Astrocyte (in vitro differentiated cells and primary cell): ENCODE data around the gene TSC22D1. TPM values are rescaled to one million over a fixed set of nuclear protein-coding genes. Genes with fewer than 3 reads are reported as not detected.

Source experiments
- DNase-seq: peaks from one replicate; pipeline ENCODE4 v3.0.0-alpha.2; 2010; ENCODE audit warnings: low read depth
- FAIRE-seq: peaks from 2 replicates; lab custom pipeline; 2011; peaks lifted over from hg19 to GRCh38; lab: Jason Lieb, UNC
- H2AFZ ChIP-seq: 2 replicates; pipeline ENCODE4 v1.6.0; 2012; ENCODE audit warnings: low read depth, low read length, inconsistent platforms
- H3K27ac ChIP-seq: 2 replicates; pipeline ENCODE4 v1.5.1; 2011; ENCODE audit warnings: low read depth, low read length, inconsistent platforms
- H3K27me3 ChIP-seq: 2 replicates; pipeline ENCODE4 v1.6.0; 2011; ENCODE audit warnings: low read length, inconsistent platforms; ENCODE audit not compliant: insufficient read depth
- H3K36me3 ChIP-seq: 2 replicates; pipeline ENCODE4 v1.5.1; 2011; ENCODE audit warnings: low read length, inconsistent platforms; ENCODE audit not compliant: insufficient read depth
- H3K4me1 ChIP-seq: 2 replicates; pipeline ENCODE4 v1.5.1; 2011; ENCODE audit warnings: low read length, inconsistent platforms; ENCODE audit not compliant: insufficient read depth
- H3K4me2 ChIP-seq: 2 replicates; pipeline ENCODE4 v1.6.0; 2012; ENCODE audit warnings: low read length, inconsistent platforms
- H3K4me3 ChIP-seq: 2 replicates; pipeline ENCODE4 v1.5.1; 2011; ENCODE audit warnings: low read depth, mild to moderate bottlenecking, low read length, inconsistent platforms; ENCODE audit not compliant: insufficient read depth
- H3K79me2 ChIP-seq: 2 replicates; pipeline ENCODE4 v1.6.0; 2012; ENCODE audit warnings: mild to moderate bottlenecking, low read length, inconsistent platforms; ENCODE audit not compliant: insufficient read depth
- H3K9ac ChIP-seq: 2 replicates; pipeline ENCODE4 v1.6.0; 2012; ENCODE audit warnings: mild to moderate bottlenecking, low read length, inconsistent platforms
- H3K9me3 ChIP-seq: 2 replicates; pipeline ENCODE4 v1.5.1; 2012; ENCODE audit warnings: low read depth, mild to moderate bottlenecking, low read length, inconsistent platforms; ENCODE audit not compliant: insufficient read depth
- H4K20me1 ChIP-seq: 2 replicates; pipeline ENCODE4 v1.6.0; 2012; ENCODE audit warnings: low read length, inconsistent platforms; ENCODE audit not compliant: insufficient read depth
- H3K27ac Mint-ChIP-seq: one replicate; pipeline ENCODE4 v1.8.0; 2021; ENCODE audit warnings: mild to moderate bottlenecking, mixed read lengths; ENCODE audit not compliant: unreplicated experiment
- H3K27me3 Mint-ChIP-seq: one replicate; pipeline ENCODE4 v1.8.0; 2021; ENCODE audit warnings: low read depth, mixed read lengths; ENCODE audit not compliant: unreplicated experiment
- H3K36me3 Mint-ChIP-seq: one replicate; pipeline ENCODE4 v1.8.0; 2021; ENCODE audit warnings: low read depth, mixed read lengths; ENCODE audit not compliant: unreplicated experiment
- H3K4me1 Mint-ChIP-seq: one replicate; pipeline ENCODE4 v1.8.0; 2021; ENCODE audit warnings: low read depth, mixed read lengths; ENCODE audit not compliant: unreplicated experiment
- H3K4me3 Mint-ChIP-seq: one replicate; pipeline ENCODE4 v1.8.0; 2021; ENCODE audit warnings: mild to moderate bottlenecking, moderate library complexity, mixed read lengths; ENCODE audit not compliant: unreplicated experiment
- H3K9me3 Mint-ChIP-seq: one replicate; pipeline ENCODE4 v1.8.0; 2021; ENCODE audit warnings: mild to moderate bottlenecking, mixed read lengths; ENCODE audit not compliant: unreplicated experiment
- EZH2 ChIP-seq: IDR thresholded peaks from 2 replicates; pipeline ENCODE4 v1.6.1; 2012; ENCODE audit warnings: mild to moderate bottlenecking, low read length, inconsistent platforms; ENCODE audit not compliant: insufficient read depth
- total RNA-seq: library from RNA; stranded (reverse); gene quantifications from 2 replicates; pipeline ENCODE4 v1.2.1, GENCODE V29; 2021
- TF ChIP-seq, protein P1 (sequence below): IDR thresholded peaks from 2 replicates; pipeline ENCODE4 v1.5.1; 2011; ENCODE audit warnings: low read depth, mild to moderate bottlenecking, inconsistent platforms, low read length, moderate library complexity; ENCODE audit not compliant: insufficient read depth

Gene TSC22D1
- total RNA-seq, 1 donor from 2014 or later: 96.2 TPM

DNA sequence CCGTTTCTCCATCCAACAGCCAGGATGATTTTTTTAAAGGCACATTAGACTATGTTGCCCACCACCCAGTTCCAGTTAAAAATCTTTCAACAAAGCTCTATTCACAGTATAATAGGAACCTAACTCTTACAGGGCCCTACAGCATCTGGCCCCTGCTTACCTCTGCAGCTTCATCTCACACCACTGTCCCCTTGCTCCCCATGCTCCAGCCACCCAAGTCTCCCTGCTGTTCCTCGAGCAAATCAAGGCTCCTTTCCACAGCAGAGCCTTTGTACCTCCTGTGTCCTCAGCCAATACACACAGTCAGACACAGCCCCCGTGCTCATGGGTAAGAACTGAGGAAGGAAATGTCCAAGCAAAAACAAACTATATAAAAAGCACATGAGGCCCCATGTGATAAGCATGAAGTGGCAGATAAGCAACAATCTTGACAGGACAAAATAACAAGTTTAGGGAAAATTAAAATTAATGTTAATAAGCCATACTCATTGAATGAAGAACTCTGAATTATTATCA is 67.5 kb downstream of the TSC22D1 start:
- Mint-ChIP-seq H3K27me3 (no peaks in the 10 kb centered on the region), H3K27ac (peak overlapping the region; percentile 70), H3K4me3 (no peak overlapping the region), H3K9me3 (no peaks in the 10 kb centered on the region), H3K36me3 (peaks cover 14% of the 10 kb centered on the region), H3K4me1 (no peaks in the 10 kb centered on the region)
- Histone ChIP-seq H3K79me2 (no peaks in the 10 kb centered on the region), H3K27me3 (no peaks in the 10 kb centered on the region), H3K4me2 (no peak overlapping the region), H2AFZ (no peak overlapping the region), H3K9me3 (no peaks in the 10 kb centered on the region), H3K4me3 (no peak overlapping the region), H4K20me1 (peaks cover 12% of the 10 kb centered on the region), H3K36me3 (peaks cover 5% of the 10 kb centered on the region), H3K9ac (no peak overlapping the region), H3K4me1 (no peaks in the 10 kb centered on the region), H3K27ac (no peak overlapping the region)
- DNase-seq (no peak), FAIRE-seq (no peak)
- TF ChIP-seq, protein P1, sequence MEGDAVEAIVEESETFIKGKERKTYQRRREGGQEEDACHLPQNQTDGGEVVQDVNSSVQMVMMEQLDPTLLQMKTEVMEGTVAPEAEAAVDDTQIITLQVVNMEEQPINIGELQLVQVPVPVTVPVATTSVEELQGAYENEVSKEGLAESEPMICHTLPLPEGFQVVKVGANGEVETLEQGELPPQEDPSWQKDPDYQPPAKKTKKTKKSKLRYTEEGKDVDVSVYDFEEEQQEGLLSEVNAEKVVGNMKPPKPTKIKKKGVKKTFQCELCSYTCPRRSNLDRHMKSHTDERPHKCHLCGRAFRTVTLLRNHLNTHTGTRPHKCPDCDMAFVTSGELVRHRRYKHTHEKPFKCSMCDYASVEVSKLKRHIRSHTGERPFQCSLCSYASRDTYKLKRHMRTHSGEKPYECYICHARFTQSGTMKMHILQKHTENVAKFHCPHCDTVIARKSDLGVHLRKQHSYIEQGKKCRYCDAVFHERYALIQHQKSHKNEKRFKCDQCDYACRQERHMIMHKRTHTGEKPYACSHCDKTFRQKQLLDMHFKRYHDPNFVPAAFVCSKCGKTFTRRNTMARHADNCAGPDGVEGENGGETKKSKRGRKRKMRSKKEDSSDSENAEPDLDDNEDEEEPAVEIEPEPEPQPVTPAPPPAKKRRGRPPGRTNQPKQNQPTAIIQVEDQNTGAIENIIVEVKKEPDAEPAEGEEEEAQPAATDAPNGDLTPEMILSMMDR: no peak
- no peak for TF ChIP-seq EZH2

GRCh38 chr13:44507639-44508038 is 68.5 kb downstream of the TSC22D1 start:
- H4K20me1 ChIP-seq: peaks cover 12% of the 10 kb centered on the region
- no peaks in the 10 kb centered on the region for H3K9me3 ChIP-seq
- no peaks in the 10 kb centered on the region for H3K27me3 Mint-ChIP-seq
- no peaks in the 10 kb centered on the region for H3K4me1 ChIP-seq
- no peak overlapping the region for H3K4me2 ChIP-seq
- H3K27ac ChIP-seq: no peak overlapping the region
- no peak for TF ChIP-seq EZH2
- TF ChIP-seq, protein P1: no peak
- DNase-seq (no peak), FAIRE-seq (no peak)
- H2AFZ ChIP-seq: no peak overlapping the region
- H3K36me3 Mint-ChIP-seq: peaks cover 9% of the 10 kb centered on the region
- no peaks in the 10 kb centered on the region for H3K79me2 ChIP-seq
- H3K4me3 Mint-ChIP-seq: no peak overlapping the region
- H3K4me1 Mint-ChIP-seq: no peaks in the 10 kb centered on the region
- H3K9ac ChIP-seq: no peak overlapping the region
- H3K9me3 Mint-ChIP-seq: no peaks in the 10 kb centered on the region
- H3K36me3 ChIP-seq: peaks cover 6% of the 10 kb centered on the region
- H3K4me3 ChIP-seq: no peak overlapping the region
- H3K27me3 ChIP-seq: no peaks in the 10 kb centered on the region
- H3K27ac Mint-ChIP-seq: no peak overlapping the region

- DNase-seq (no peak), FAIRE-seq (no peak)
- peaks cover 6% of the 10 kb centered on the region for H3K36me3 ChIP-seq
- Mint-ChIP-seq H3K4me1 (peaks cover 2% of the 10 kb centered on the region), H3K4me3 (no peak overlapping the region), H3K36me3 (peaks cover 7% of the 10 kb centered on the region), H3K9me3 (no peaks in the 10 kb centered on the region), H3K27ac (no peak overlapping the region), H3K27me3 (no peaks in the 10 kb centered on the region)
- H3K9me3 ChIP-seq: no peaks in the 10 kb centered on the region
- H3K4me3 ChIP-seq: no peak overlapping the region
- H3K9ac ChIP-seq: no peak overlapping the region
- TF ChIP-seq, protein P1: no peak
- TF ChIP-seq EZH2: no peak
- H3K79me2 ChIP-seq: no peaks in the 10 kb centered on the region
- H4K20me1 ChIP-seq: peaks cover 12% of the 10 kb centered on the region
- H3K4me2 ChIP-seq: no peak overlapping the region
- H3K27me3 ChIP-seq: no peaks in the 10 kb centered on the region
- H2AFZ ChIP-seq: no peak overlapping the region
- no peaks in the 10 kb centered on the region for H3K4me1 ChIP-seq
- no peak overlapping the region for H3K27ac ChIP-seq
Observed at GRCh38 chr13:44506719-44507118, 69.4 kb downstream of the TSC22D1 start.
